HepG2 (cell line): ENCODE measurements around the gene VSIR. TPM values are rescaled to one million over a fixed set of nuclear protein-coding genes. Genes with fewer than 3 reads are reported as not detected.

Source experiments
- KIAA2018 ChIP-seq: sonication (generic); formaldehyde crosslinking; IDR thresholded peaks from 2 replicates; pipeline ENCODE4 v1.5.0; 2020; ENCODE audit warnings: mild to moderate bottlenecking, missing genetic modification reagents, borderline replicate concordance
- MIER3 ChIP-seq: IDR thresholded peaks from 2 replicates; pipeline ENCODE4 v1.6.1; 2016; ENCODE audit warnings: missing compliant biosample characterization, borderline replicate concordance
- NFIB ChIP-seq: sonication (generic); formaldehyde crosslinking; IDR thresholded peaks from 2 replicates; pipeline ENCODE4 v1.9.0; 2021; ENCODE audit warnings: missing genetic modification reagents, mild to moderate bottlenecking, borderline replicate concordance
- SNRNP70 ChIP-seq: fragments of 200-400 bp; formaldehyde crosslinking; IDR thresholded peaks from 2 replicates; pipeline ENCODE4 v1.6.1; 2017; ENCODE audit warnings: mild to moderate bottlenecking, low read depth, low read length, moderate library complexity
- ZNF281 ChIP-seq: sonication (generic); formaldehyde crosslinking; IDR thresholded peaks from 2 replicates; pipeline ENCODE4 v1.4.0; 2020; ENCODE audit warnings: missing genetic modification reagents, borderline replicate concordance
- ZNF501 ChIP-seq: sonication (generic); formaldehyde crosslinking; IDR thresholded peaks from 2 replicates; pipeline ENCODE4 v1.5.1; 2020; ENCODE audit warnings: mild to moderate bottlenecking, moderate library complexity, missing genetic modification reagents
- ZNF530 ChIP-seq: sonication (generic); formaldehyde crosslinking; IDR thresholded peaks from 2 replicates; pipeline ENCODE4 v1.5.0; 2020; ENCODE audit warnings: low read depth, mild to moderate bottlenecking, missing genetic modification reagents
- ZNF629 ChIP-seq: sonication (generic); formaldehyde crosslinking; conservative IDR thresholded peaks from 2 replicates; pipeline ENCODE4 v1.5.0; 2020; ENCODE audit warnings: missing genetic modification reagents
- polyA plus RNA-seq, 8 experiments: library from polyadenylated mRNA; depleted of rRNA in 3 of 8; stranded (reverse) in 7 of 8; unstranded in 1 of 8; fragments of >200 nt; fragmentation: Illumina TruSeq in 4 of 8; extraction: Trizol in 4 of 8; gene quantifications; 2 replicates each; pipeline versions ENCODE4 v1.2.1 to v1.2.3, GENCODE V29; 2011 to 2016; ENCODE audit warnings: low read depth in 4 of 8, missing spikeins in 1 of 8, mixed read lengths in 1 of 8; ENCODE audit not compliant: insufficient read depth in 1 of 8
- total RNA-seq, 5 experiments: library from RNA; depleted of rRNA; stranded (reverse); fragments of >200 nt; fragmentation: Illumina TruSeq; extraction: Trizol; gene quantifications; 2 replicates each; pipeline ENCODE4 v1.2.3, GENCODE V29; 2016; ENCODE audit warnings: low read depth in 1 of 5

VSIR gene
- total and polyA plus RNA-seq, 2 of the 13 experiments (the other 11 are each of a cell fraction or from before 2014, with no cell fraction given), result 0.44 to 3.2 TPM

GRCh38 chr10:71777213-71777985 is 4.1 kb upstream of the VSIR start (continued):
- TF ChIP-seq KIAA2018 (no peak), ZNF530 (CRISPR knock-in tag) (no peak), SNRNP70 (no peak), ZNF629 (no peak), MIER3 (CRISPR knock-in tag) (no peak), NFIB (CRISPR knock-in tag) (no peak), ZNF501 (CRISPR knock-in tag) (no peak), ZNF281 (CRISPR knock-in tag) (no peak)
- TF ChIP-seq, all 625 proteins: peak for 0
